GM18907 (cell line): Measurements from ENCODE around the gene DFFB.
"Not testable (repeated sequence)": the region's sequence is repeated elsewhere in the genome, so short reads cannot be mapped to it uniquely, and the experiment has no call there.

Source experiments
- ATAC-seq: cut with Tn5 transposase; IDR thresholded peaks from one replicate; pipeline ENCODE4 v1.9.1; 2021; ENCODE audit warnings: mild to moderate bottlenecking, moderate library complexity; ENCODE audit not compliant: unreplicated experiment

Gene DFFB, protein sequence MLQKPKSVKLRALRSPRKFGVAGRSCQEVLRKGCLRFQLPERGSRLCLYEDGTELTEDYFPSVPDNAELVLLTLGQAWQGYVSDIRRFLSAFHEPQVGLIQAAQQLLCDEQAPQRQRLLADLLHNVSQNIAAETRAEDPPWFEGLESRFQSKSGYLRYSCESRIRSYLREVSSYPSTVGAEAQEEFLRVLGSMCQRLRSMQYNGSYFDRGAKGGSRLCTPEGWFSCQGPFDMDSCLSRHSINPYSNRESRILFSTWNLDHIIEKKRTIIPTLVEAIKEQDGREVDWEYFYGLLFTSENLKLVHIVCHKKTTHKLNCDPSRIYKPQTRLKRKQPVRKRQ

GRCh38 chr1:3856923-3857790 lies at the start of gene DFFB, which contains the start of gene CEP104:
TSS of gene DFFB (plus strand) at chr1:3857476. CDS start at chr1:3857604, 128 bp downstream.
TSS of gene CEP104 (minus strand) at chr1:3857211. CDS start at chr1:3852407, 4,804 bp downstream.
- ATAC-seq, result peak; percentile 95

GRCh38 chr1:3807769-3808168 lies 49.5 kb upstream of the DFFB start:
- ATAC-seq, result no peak

GRCh38 chr1:3809680-3810079 lies 47.6 kb upstream of the DFFB start:
- no peak for ATAC-seq

DNA sequence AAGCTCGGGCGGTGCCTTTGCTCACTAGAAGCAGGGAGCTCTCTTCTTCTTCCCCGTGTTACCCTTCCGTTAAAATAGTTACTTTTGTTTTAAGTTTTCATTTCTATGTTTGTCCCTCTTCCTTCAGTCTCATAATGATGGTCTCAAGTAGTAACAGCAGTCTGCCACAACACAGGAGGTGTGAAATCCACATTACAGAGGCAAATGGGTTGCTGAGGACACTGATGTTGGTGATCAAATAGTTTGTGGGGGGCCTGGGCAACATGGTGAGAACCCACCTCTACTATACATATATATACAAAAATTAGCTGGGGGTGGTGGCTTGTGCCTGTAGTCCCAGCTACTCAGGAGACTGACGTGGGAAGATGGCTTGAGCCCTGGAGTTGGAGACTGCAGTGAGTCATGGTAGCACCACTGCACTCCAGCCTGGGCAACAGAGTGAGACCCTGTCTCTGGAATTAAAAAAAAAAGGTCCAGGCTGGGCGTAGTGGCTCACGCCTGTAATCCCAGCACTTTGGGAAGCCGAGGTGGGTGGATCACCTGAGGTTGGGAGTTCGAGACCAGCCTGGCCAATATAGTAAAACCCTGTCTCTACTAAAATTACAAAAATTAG lies 47.0 kb upstream of the DFFB start:
- not testable (repeated sequence) for ATAC-seq

- no peak for ATAC-seq
Observed at GRCh38 chr1:3811595-3811911, 45.7 kb upstream of the DFFB start.

DNA sequence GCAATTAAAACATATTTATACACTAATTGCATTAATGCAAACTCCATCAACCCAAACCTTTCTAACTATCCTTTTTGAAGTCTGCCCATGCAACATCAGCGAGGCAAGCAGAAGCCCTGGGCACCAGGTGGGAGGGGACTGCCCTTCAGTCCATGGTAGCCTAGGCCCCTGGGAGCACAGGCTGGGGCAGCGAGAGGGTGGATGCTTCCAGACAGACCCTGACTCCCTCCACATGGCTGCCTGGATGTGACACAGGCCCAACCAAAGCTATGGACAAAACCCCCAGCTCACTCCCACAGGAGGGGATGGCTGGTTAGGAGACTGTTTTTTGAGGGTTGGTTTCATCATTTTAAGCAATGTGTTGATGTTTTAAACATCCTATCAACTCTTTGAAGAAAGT lies 43.2 kb upstream of the DFFB start:
- no peak for ATAC-seq

GRCh38 chr1:3814771-3815561 lies 42.3 kb upstream of the DFFB start:
- no peak for ATAC-seq

DNA sequence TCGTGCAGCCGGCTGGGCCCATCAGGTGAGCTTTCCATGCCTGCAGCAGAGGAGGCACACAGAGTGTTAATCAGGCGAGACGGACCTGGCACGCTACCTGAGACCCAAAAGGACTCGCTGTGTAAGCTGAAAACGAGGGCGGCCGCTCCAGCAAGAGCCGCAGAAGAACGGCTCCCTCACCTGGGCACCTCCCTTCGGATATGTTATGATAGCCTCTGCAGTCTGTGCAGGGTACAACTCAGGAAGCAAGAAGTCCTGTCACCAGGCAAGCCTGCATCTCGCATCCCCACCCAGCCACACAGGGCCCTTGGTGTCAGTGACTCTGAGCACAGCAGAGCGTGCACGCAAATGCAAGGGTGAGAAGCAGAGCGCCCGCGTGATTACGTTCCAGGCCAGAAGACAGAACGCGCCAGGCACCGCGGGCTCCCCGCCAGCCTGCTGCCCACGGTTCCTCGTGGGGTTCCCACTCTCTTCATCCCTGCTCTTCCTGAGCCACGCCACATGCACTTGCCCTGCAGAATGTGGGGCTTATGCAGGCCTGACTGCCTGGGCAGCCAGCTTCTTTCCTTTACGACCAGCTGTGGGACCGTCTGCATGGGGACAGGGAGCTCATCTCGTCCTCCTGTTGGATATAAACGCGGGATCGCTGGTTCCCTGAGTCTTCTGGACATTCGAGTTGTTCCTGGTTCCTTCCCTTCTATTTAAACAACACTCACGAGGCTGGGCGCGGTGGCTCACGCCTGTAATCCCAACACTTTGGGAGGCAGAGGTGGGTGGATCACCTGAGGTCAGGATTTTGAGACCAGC lies 40.7 kb upstream of the DFFB start:
- ATAC-seq, result no peak

GRCh38 chr1:3817138-3817740 lies 40.0 kb upstream of the DFFB start:
- no peak for ATAC-seq

DNA sequence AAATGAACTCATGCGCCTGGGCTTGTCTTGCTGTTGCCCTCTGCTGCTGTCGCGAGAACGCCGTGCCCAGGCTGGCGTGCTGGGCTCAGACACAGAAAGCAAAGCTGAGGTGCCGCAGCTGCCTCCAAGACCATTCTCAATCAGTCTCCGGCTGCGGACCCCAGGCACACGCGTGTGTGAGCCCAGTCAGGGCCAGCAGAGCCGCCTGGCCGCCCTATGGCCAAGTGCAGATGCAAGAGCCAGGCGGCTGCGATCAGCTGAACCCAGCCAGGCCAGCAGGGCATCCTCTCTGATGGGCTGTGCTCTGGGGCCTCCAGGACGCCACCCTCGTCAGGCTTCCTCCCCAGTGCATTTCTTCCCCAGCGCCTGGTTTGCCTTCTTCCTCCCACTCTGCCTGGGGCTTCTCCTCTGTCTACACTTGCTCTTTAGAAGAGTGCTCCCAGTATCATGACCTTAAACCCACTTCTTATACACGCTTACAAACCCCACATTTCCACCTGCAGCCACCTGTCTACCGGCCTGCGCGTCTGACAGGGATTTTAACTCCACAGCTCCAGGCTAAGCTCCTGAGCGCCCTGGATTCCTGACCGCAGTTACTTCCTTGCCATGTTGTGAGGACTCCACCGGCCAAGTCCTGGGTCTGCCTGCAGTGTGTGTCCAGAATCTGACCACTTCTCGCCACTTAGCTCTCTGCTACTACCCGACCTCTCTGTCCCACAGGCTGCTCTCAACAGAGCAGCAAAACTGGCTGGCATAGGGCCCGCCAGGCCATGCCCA lies 39.3 kb upstream of the DFFB start:
- ATAC-seq, result no peak

GRCh38 chr1:3819771-3820200 lies 37.5 kb upstream of the DFFB start:
- no peak for ATAC-seq

GRCh38 chr1:3820316-3820715 lies 37.0 kb upstream of the DFFB start:
- no peak for ATAC-seq

DNA sequence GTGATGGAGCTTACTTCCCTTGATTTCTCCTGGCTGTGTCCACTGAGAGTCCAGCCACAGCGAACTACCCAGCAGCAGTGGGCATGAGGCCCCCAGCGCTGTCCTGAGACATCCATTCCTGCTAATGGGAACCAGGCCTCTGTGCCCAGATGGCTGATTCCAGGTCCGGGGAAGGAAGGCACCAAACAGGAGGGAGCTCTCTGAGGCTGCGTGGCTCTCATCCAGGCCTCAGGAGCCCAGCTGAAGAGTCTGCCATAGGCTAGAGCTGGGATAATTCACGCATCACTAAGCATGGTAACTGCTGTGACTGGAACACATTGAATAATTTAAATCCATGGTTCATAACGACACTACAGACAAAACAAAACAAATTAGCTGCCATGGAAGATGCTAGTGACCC lies 36.3 kb upstream of the DFFB start:
- no peak for ATAC-seq

DNA sequence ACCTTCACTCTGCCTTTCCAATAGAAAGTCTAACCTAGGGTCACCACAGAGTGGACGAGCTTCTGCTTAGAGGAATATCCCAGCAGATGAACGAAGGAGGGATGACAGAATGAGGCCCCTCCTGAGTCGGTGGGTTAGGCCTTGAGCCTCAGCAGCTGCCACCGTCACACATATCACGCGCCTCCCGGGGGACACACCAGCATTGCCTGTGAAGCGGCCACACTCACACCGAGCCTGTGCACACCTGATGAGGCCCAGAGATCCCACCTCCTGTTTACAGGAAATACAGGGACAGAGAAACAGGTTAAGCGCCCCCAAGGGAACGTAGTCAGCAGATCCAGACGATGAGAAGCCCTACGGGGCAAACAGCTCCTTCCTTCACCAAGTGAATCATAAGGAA lies 35.8 kb upstream of the DFFB start:
- ATAC-seq, result no peak

DNA sequence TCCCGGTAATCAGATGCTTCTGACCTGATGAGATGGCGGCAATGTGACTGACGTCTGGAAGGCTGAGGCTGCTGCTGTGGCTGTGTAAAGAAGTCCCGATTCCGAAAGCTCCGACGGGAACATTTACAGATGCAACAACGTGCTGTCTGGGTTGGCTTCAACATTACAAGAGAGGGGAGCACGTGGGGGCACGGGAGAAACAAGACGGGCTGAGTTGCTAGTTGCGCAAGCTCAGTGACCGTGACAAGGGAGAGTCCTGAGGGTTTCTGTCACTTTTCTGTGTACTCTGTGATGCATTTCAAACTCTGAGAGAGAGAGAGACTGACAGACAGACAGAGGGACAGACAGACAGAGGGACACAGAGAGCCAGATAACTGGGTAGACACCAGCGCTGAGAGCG lies 35.4 kb upstream of the DFFB start:
- ATAC-seq, result no peak

DNA sequence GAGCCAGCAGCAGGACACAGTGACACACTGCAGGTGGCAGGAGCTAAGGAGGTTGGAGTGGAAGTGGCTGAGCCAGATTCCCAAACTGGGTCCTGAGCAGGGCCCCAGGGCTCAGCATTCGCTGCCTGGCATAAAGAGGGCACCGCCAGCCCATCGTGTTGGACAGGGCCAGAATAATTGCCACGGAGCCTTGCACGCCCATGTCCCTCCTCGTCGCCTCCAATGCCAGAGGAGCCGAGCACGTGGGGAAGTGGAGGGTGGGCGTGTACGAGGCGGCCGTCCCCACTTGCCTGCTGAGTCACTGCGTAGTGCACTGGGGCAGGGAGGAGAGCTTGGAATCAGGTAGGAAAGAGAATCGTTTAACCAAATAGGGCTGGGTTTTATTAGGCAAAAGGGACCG lies 34.9 kb upstream of the DFFB start:
- no peak for ATAC-seq

DNA sequence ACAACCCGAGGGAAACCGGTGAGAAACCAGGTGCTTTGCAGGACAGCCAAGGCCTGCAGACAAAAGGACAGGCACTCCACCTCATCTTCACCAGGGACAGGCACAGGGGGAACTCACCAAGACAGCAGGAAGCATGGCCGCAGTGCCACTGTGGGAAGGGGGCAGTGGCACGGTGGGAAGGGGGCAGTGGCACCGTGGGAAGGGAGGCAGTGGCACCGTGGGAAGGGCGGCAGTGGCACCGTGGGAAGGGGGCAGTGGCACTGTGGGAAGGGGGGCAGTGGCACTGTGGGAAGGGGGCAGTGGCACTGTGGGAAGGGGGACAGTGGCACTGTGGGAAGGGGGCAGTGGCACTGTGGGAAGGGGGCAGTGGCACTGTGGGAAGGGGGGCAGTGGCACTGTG lies 32.6 kb upstream of the DFFB start:
- no peak for ATAC-seq

DNA sequence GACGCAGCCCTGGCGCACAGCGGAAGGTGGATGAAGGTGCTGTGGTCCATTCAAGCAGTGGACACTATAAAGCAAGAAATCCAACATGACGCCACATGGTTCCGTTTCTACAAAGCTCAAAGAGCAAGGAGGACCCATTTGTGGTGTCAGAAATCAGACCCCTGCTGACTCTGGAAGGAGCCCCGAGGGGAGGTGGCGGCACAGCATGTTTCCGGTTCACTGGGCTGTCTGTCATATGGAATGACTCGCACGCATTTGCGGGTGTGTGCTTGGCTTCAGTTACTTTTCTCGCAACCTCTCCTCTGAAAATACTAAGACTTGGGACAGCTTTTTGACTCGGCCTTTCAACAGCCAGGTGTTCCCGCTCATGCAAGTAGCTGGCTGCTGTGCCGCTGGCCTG lies 31.9 kb upstream of the DFFB start:
- no peak for ATAC-seq

DNA sequence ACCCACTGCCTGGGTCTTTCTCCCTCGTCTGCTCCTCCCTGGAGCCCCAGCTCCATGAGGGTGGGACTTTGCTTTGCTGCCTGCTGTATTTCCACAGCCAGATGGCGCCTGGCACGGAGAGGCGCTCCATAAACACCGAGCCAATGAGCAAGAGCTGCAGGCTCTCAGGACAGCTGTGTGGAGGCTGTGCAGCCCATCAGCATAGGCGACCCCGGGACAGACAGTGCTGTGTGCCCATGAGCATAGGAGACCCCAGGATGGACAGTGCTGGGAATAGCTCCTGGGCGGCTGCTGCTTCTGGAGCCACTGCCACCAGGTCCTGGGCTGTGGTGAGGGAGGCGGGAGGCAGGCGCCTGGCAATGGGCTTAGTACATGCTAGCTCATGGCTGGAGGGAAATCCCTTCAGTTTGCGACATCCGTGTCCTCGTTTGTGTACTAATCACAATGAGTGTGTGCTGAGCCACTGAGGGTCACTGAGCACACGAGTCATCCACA lies 29.4 kb upstream of the DFFB start:
- ATAC-seq, result no peak
